Tibial nerve (tissue), 3 donors: ENCODE measurements around the gene PSMC5.

ENCODE experiments used
- POLR2A ChIP-seq, 2 donors: fragments of 450-650 bp; IDR thresholded peaks; one replicate each; pipeline ENCODE4 v1.6.1; 2017; ENCODE audit warnings: antibody characterized with exemption in 2 of 2, mild to moderate bottlenecking in 2 of 2, moderate library complexity in 2 of 2
- TF ChIP-seq, protein P1 (sequence below), 5 experiments: fragments of 200-600 bp in 3 of 5; fragments of 450-650 bp in 2 of 5; sonication (generic) in 3 of 5; IDR thresholded peaks; one replicate each; pipeline ENCODE4 v1.5.1; 2016 to 2019; ENCODE audit warnings: antibody characterized with exemption in 5 of 5, mild to moderate bottlenecking in 3 of 5, moderate library complexity in 2 of 5

DNA sequence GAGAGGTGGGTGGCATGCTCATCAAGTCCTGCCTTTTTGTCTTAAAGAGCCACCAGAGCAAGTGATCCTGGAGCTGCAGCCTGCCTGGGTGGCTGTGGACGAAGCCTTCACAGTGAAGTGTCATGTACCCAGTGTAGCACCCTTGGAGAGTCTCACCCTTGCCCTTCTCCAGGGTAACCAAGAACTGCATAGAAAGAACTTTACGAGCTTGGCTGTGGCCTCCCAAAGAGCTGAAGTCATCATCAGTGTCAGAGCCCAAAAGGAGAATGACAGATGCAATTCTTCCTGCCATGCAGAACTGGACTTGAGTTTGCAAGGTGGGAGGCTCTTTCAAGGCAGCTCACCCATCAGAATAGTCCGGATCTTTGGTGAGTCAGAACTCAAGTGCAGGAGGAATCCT lies 32.0 kb downstream of the PSMC5 start:
- TF ChIP-seq, protein P1, sequence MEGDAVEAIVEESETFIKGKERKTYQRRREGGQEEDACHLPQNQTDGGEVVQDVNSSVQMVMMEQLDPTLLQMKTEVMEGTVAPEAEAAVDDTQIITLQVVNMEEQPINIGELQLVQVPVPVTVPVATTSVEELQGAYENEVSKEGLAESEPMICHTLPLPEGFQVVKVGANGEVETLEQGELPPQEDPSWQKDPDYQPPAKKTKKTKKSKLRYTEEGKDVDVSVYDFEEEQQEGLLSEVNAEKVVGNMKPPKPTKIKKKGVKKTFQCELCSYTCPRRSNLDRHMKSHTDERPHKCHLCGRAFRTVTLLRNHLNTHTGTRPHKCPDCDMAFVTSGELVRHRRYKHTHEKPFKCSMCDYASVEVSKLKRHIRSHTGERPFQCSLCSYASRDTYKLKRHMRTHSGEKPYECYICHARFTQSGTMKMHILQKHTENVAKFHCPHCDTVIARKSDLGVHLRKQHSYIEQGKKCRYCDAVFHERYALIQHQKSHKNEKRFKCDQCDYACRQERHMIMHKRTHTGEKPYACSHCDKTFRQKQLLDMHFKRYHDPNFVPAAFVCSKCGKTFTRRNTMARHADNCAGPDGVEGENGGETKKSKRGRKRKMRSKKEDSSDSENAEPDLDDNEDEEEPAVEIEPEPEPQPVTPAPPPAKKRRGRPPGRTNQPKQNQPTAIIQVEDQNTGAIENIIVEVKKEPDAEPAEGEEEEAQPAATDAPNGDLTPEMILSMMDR (IDR thresholded peaks at IDR 0.05) = no peak
- no peak for TF ChIP-seq POLR2A (IDR thresholded peaks at IDR 0.05)
